ENCODE results near the gene GRID2.

- TF ChIP-seq CTCF (IDR thresholded peaks at IDR 0.05) (no peak), POLR2AphosphoS5 (IDR thresholded peaks at IDR 0.05) (no peak), POLR2A (IDR thresholded peaks at IDR 0.05) (no peak)
These were observed 799.3 kb downstream of the GRID2 start for GRCh38 chr4:93103042-93103441.

All from transverse colon (tissue), 4 donors.